Upper lobe of left lung (tissue), 6 donors: ENCODE results near the gene FBXL15. TPM values are rescaled to one million over a fixed set of nuclear protein-coding genes. Genes with fewer than 3 reads are reported as not detected.

Experiments
- ATAC-seq, 2 donors: fragments of 200-7000 bp; cut with Tn5 transposase; one replicate each; pipeline ENCODE4 v1.9.1; 2022; ENCODE audit warnings: mild to moderate bottlenecking in 2 of 2, moderate library complexity in 2 of 2; ENCODE audit not compliant: low FRiP score in 2 of 2
- DNase-seq, 2 donors: peaks; one replicate each; pipeline ENCODE4 v3.0.0-alpha.2; 2019 to 2020
- H3K27ac ChIP-seq, 4 donors: fragments of 200-600 bp; sonication (generic); one replicate each; pipeline ENCODE4 v1.5.1; 2016 to 2019
- H3K27me3 ChIP-seq, 4 donors: fragments of 200-600 bp; sonication (generic); one replicate each; pipeline ENCODE4 v1.5.1; 2017 to 2019
- H3K36me3 ChIP-seq, 4 donors: fragments of 200-600 bp; sonication (generic); one replicate each; pipeline ENCODE4 v1.5.1; 2016 to 2019
- H3K4me1 ChIP-seq, 4 donors: fragments of 200-600 bp; sonication (generic); one replicate each; pipeline ENCODE4 v1.5.1; 2018 to 2019
- H3K4me3 ChIP-seq, 4 donors: fragments of 200-600 bp; sonication (generic); one replicate each; pipeline ENCODE4 v1.5.1; 2017 to 2019; ENCODE audit warnings: mild to moderate bottlenecking in 2 of 4, moderate library complexity in 1 of 4
- H3K9me3 ChIP-seq, 4 donors: fragments of 200-600 bp; sonication (generic); one replicate each; pipeline ENCODE4 v1.5.1; 2018 to 2019
- EP300 ChIP-seq, 4 donors: sonication (generic); formaldehyde crosslinking; IDR thresholded peaks; one replicate each; pipeline ENCODE4 v1.5.1; 2017; ENCODE audit warnings: antibody characterized with exemption in 4 of 4, control low read depth in 2 of 4
- POLR2A ChIP-seq, 4 donors: fragments of 450-650 bp; IDR thresholded peaks; one replicate each; pipeline ENCODE4 v1.5.1; 2016 to 2017; ENCODE audit warnings: antibody characterized with exemption in 4 of 4, mild to moderate bottlenecking in 2 of 4
- POLR2AphosphoS5 ChIP-seq, 2 donors: sonication (generic); formaldehyde crosslinking; IDR thresholded peaks; one replicate each; pipeline ENCODE4 v1.5.1; 2017; ENCODE audit warnings: antibody characterized with exemption in 2 of 2
- WGBS, 2 donors: methylation state at CpG; one replicate each; pipeline ENCODE4 v1.1.5; 2017 to 2018; 5-methylcytosine and 5-hydroxymethylcytosine counted together
- total RNA-seq, 6 donors: library from RNA; depleted of rRNA in 4 of 6; stranded (reverse); fragments of >200 nt in 4 of 6; gene quantifications; one replicate each; pipeline versions ENCODE4 v1.1.0 to v1.2.1, GENCODE V29; 2016 to 2021
- TF ChIP-seq, protein P1 (sequence below), 6 experiments: fragments of 450-650 bp in 4 of 6; fragments of 200-600 bp in 2 of 6; sonication (generic) in 2 of 6; IDR thresholded peaks; one replicate each; pipeline ENCODE4 v1.5.1; 2016 to 2019; ENCODE audit warnings: antibody characterized with exemption in 6 of 6
- donor health status: DM: no; HTN: no; CAD: no; lungs with moderate emphysema.
- donor health status: DM: no; HTN: yes; CAD: no; lungs with severe emphysema.

The FBXL15 gene
- total RNA-seq, 6 donors from 2014 or later, result 18.5 to 70.2 (median 26.8) TPM

DNA sequence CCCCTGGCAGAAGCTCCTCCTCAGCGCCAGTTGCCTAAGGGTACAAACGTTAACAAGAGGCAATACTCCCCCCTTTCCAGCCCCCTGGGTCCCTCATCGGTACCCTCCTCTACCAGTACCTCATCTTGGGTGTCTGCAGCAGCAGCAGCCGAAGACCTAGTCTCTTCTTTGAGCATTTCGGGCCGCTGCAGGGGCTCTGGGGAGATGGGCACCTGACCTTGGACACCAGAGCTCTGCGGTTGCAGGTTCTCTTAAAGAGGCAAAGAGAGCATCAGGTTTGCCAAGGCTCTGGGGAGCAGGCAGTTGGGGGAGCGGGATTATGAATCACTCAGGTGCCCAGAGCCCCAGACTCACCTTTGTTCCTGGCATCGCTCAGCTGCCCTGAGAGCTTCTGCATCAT is 3.5 kb downstream of the FBXL15 start:
- H3K27ac ChIP-seq, result no peak overlapping the region
- 81 to 96% methylated on average over 8 to 9 of the region's 9 CpGs for whole genome bisulfite sequencing, 2 donors
- peaks cover 0 to 4% (median 0%) of the 10 kb centered on the region in 4 donors for H3K27me3 ChIP-seq
- H3K9me3 ChIP-seq, result peaks cover 0 to 3% (median 0%) of the 10 kb centered on the region in 4 donors
- H3K4me1 ChIP-seq, result peaks cover 23 to 43% (median 29%) of the 10 kb centered on the region in 4 donors
- DNase-seq (no peak), ATAC-seq (no peak)
- TF ChIP-seq POLR2A (IDR thresholded peaks at IDR 0.05) (no peak), EP300 (IDR thresholded peaks at IDR 0.05) (no peak), POLR2AphosphoS5 (IDR thresholded peaks at IDR 0.05) (no peak)
- TF ChIP-seq, protein P1, sequence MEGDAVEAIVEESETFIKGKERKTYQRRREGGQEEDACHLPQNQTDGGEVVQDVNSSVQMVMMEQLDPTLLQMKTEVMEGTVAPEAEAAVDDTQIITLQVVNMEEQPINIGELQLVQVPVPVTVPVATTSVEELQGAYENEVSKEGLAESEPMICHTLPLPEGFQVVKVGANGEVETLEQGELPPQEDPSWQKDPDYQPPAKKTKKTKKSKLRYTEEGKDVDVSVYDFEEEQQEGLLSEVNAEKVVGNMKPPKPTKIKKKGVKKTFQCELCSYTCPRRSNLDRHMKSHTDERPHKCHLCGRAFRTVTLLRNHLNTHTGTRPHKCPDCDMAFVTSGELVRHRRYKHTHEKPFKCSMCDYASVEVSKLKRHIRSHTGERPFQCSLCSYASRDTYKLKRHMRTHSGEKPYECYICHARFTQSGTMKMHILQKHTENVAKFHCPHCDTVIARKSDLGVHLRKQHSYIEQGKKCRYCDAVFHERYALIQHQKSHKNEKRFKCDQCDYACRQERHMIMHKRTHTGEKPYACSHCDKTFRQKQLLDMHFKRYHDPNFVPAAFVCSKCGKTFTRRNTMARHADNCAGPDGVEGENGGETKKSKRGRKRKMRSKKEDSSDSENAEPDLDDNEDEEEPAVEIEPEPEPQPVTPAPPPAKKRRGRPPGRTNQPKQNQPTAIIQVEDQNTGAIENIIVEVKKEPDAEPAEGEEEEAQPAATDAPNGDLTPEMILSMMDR (IDR thresholded peaks at IDR 0.05), result no peak
- no peak overlapping the region for H3K4me3 ChIP-seq
- peaks cover 0 to 22% (median 20%) of the 10 kb centered on the region in 4 donors for H3K36me3 ChIP-seq

DNA sequence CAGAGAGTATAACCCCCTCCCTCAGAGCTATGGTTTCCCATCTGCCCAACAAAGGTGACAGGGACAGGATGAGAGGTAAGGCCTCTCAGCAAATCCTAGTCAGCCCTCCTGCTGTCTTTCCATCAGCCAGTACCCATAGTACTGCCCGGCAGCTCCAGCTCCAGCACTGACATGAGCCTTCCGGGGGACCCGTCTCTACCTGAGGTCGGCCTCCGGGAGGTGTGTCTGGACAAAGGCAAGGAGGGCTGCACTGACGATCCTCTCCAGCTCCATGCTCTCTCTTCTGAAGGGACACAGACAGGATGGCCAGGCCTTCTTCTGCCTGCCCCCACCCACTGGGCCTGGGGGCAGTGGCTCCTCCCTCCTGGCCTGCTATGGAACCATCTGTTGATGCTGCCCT is 4.3 kb downstream of the FBXL15 start:
- Histone ChIP-seq H3K4me1 (peaks cover 15 to 35% (median 21%) of the 10 kb centered on the region in 4 donors), H3K9me3 (peaks cover 0 to 3% (median 0%) of the 10 kb centered on the region in 4 donors), H3K27me3 (no peaks in the 10 kb centered on the region), H3K4me3 (no peak overlapping the region), H3K27ac (no peak overlapping the region), H3K36me3 (peaks cover 0 to 22% (median 20%) of the 10 kb centered on the region in 4 donors)
- no peak for TF ChIP-seq EP300 (IDR thresholded peaks at IDR 0.05)
- TF ChIP-seq POLR2AphosphoS5 (IDR thresholded peaks at IDR 0.05), result no peak
- TF ChIP-seq POLR2A (IDR thresholded peaks at IDR 0.05), result no peak
- TF ChIP-seq, protein P1 (IDR thresholded peaks at IDR 0.05), result no peak
- DNase-seq (peak in 1 of 2 donors; percentile 26), ATAC-seq (no peak)
- 81% methylated on average over 5 of the region's 6 CpGs; no CpG with 5 or more reads in 1 of the 2 donors for WGBS, 2 donors

DNA sequence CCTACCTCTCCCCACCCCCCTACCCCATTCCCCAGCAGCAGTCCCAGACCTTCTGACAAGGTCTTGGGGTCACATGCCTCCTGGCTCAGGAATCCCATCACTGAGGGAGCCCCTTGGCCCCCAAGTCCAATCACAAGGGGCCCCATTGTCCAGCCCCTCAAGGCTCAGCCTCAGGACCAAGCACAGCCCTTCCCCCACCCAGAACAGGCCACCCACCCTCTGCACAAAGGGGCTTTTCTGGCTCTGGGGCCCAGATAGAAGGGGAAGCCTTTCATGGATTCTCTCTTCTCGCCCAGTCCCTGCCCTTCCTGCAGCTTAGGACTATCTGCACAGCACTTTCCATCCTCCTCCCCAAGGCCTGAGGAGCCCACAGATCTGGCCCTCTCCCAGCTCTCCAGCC is 4.8 kb downstream of the FBXL15 start:
- WGBS, 2 donors, result 91 to 93% methylated on average over 1 of the region's 1 CpG
- Histone ChIP-seq H3K4me3 (no peak overlapping the region), H3K36me3 (peaks cover 0 to 22% (median 20%) of the 10 kb centered on the region in 4 donors), H3K27ac (no peak overlapping the region), H3K4me1 (peaks cover 10 to 30% (median 16%) of the 10 kb centered on the region in 4 donors), H3K9me3 (peaks cover 0 to 3% (median 0%) of the 10 kb centered on the region in 4 donors), H3K27me3 (no peaks in the 10 kb centered on the region)
- no peak for DNase-seq
- ATAC-seq, result no peak
- TF ChIP-seq, protein P1 (IDR thresholded peaks at IDR 0.05), result no peak
- no peak for TF ChIP-seq POLR2AphosphoS5 (IDR thresholded peaks at IDR 0.05)
- TF ChIP-seq POLR2A (IDR thresholded peaks at IDR 0.05), result no peak
- no peak for TF ChIP-seq EP300 (IDR thresholded peaks at IDR 0.05)

DNA sequence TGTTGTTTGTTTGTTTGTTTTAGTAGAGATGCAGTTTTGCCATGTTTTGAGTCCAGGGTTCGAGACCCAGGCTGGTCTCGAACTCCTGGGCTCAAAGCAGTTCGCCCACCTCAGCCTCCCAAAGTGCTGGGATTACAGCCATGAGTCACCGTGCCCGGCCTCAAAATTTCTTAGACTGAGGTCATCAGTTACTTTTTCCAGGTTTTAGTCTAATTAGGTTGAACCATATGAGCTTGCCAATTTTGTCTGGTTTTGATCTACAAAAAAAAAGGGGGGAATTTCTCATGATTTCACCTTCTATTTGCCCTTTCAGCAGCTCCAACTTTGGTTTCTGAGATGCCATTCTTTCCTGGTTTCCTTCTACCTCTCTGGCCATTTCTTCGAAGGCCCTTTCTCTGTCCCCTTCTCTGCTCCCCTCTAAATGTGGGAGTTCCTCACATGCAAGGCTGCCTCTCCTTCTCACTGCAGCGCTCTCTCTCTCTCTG is 6.2 kb downstream of the FBXL15 start:
- Histone ChIP-seq H3K36me3 (peaks cover 0 to 22% (median 20%) of the 10 kb centered on the region in 4 donors), H3K9me3 (no peaks in the 10 kb centered on the region), H3K4me1 (peaks cover 16 to 34% (median 22%) of the 10 kb centered on the region in 4 donors), H3K4me3 (no peak overlapping the region), H3K27me3 (no peaks in the 10 kb centered on the region), H3K27ac (no peak overlapping the region)
- TF ChIP-seq POLR2AphosphoS5 (IDR thresholded peaks at IDR 0.05), result no peak
- no peak for TF ChIP-seq EP300 (IDR thresholded peaks at IDR 0.05)
- no peak for TF ChIP-seq POLR2A (IDR thresholded peaks at IDR 0.05)
- TF ChIP-seq, protein P1 (IDR thresholded peaks at IDR 0.05), result no peak
- 89 to 92% methylated on average over 7 of the region's 7 CpGs for WGBS, 2 donors
- ATAC-seq (no peak), DNase-seq (no peak)

DNA sequence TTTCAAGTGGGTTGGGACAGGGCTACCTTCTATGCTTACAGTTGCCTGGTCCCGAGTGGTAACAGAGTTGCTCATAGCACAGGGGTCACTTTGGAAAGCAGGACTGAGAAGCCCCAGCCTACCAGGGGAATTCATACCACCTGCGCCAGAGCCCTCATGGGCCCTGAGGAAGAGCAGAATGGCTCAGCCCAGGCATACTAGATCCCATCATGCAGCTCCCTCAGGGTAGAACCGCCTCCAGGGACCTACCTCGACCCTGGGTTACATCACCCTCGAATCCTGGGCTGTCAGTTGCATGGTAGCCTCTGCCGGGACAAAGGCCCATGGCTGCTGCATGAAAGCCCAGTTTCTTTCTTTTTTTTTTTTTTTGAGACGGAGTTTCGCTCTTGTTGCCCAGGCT is 8.8 kb downstream of the FBXL15 start:
- Histone ChIP-seq H3K27ac (no peak overlapping the region), H3K36me3 (peaks cover 0 to 8% (median 5%) of the 10 kb centered on the region in 4 donors), H3K9me3 (no peaks in the 10 kb centered on the region), H3K4me1 (peaks cover 13 to 25% (median 23%) of the 10 kb centered on the region in 4 donors), H3K4me3 (no peak overlapping the region), H3K27me3 (no peaks in the 10 kb centered on the region)
- no peak for ATAC-seq
- WGBS, 2 donors, result 83 to 90% methylated on average over 6 to 8 of the region's 8 CpGs
- DNase-seq, result no peak
- TF ChIP-seq POLR2A (IDR thresholded peaks at IDR 0.05), result no peak
- TF ChIP-seq, protein P1 (IDR thresholded peaks at IDR 0.05), result no peak
- TF ChIP-seq POLR2AphosphoS5 (IDR thresholded peaks at IDR 0.05), result no peak
